Astrocyte (in vitro differentiated cells and primary cell): ENCODE measurements around the gene SPTAN1. TPM values are rescaled to one million over a fixed set of nuclear protein-coding genes. Genes with fewer than 3 reads are reported as not detected.
A peak's percentile ranks its signal among the peaks of the same experiment; 100 is the strongest.

Experiments
- DNase-seq: peaks from one replicate; pipeline ENCODE4 v3.0.0-alpha.2; 2010; ENCODE audit warnings: low read depth
- FAIRE-seq: peaks from 2 replicates; lab custom pipeline; 2011; peaks lifted over from hg19 to GRCh38; lab: Jason Lieb, UNC
- H2AFZ ChIP-seq: 2 replicates; pipeline ENCODE4 v1.6.0; 2012; ENCODE audit warnings: low read depth, low read length, inconsistent platforms
- H3K27ac ChIP-seq: 2 replicates; pipeline ENCODE4 v1.5.1; 2011; ENCODE audit warnings: low read depth, low read length, inconsistent platforms
- H3K27me3 ChIP-seq: 2 replicates; pipeline ENCODE4 v1.6.0; 2011; ENCODE audit warnings: low read length, inconsistent platforms; ENCODE audit not compliant: insufficient read depth
- H3K36me3 ChIP-seq: 2 replicates; pipeline ENCODE4 v1.5.1; 2011; ENCODE audit warnings: low read length, inconsistent platforms; ENCODE audit not compliant: insufficient read depth
- H3K4me1 ChIP-seq: 2 replicates; pipeline ENCODE4 v1.5.1; 2011; ENCODE audit warnings: low read length, inconsistent platforms; ENCODE audit not compliant: insufficient read depth
- H3K4me2 ChIP-seq: 2 replicates; pipeline ENCODE4 v1.6.0; 2012; ENCODE audit warnings: low read length, inconsistent platforms
- H3K4me3 ChIP-seq: 2 replicates; pipeline ENCODE4 v1.5.1; 2011; ENCODE audit warnings: low read depth, mild to moderate bottlenecking, low read length, inconsistent platforms; ENCODE audit not compliant: insufficient read depth
- H3K79me2 ChIP-seq: 2 replicates; pipeline ENCODE4 v1.6.0; 2012; ENCODE audit warnings: mild to moderate bottlenecking, low read length, inconsistent platforms; ENCODE audit not compliant: insufficient read depth
- H3K9ac ChIP-seq: 2 replicates; pipeline ENCODE4 v1.6.0; 2012; ENCODE audit warnings: mild to moderate bottlenecking, low read length, inconsistent platforms
- H3K9me3 ChIP-seq: 2 replicates; pipeline ENCODE4 v1.5.1; 2012; ENCODE audit warnings: low read depth, mild to moderate bottlenecking, low read length, inconsistent platforms; ENCODE audit not compliant: insufficient read depth
- H4K20me1 ChIP-seq: 2 replicates; pipeline ENCODE4 v1.6.0; 2012; ENCODE audit warnings: low read length, inconsistent platforms; ENCODE audit not compliant: insufficient read depth
- H3K27ac Mint-ChIP-seq: one replicate; pipeline ENCODE4 v1.8.0; 2021; ENCODE audit warnings: mild to moderate bottlenecking, mixed read lengths; ENCODE audit not compliant: unreplicated experiment
- H3K27me3 Mint-ChIP-seq: one replicate; pipeline ENCODE4 v1.8.0; 2021; ENCODE audit warnings: low read depth, mixed read lengths; ENCODE audit not compliant: unreplicated experiment
- H3K36me3 Mint-ChIP-seq: one replicate; pipeline ENCODE4 v1.8.0; 2021; ENCODE audit warnings: low read depth, mixed read lengths; ENCODE audit not compliant: unreplicated experiment
- H3K4me1 Mint-ChIP-seq: one replicate; pipeline ENCODE4 v1.8.0; 2021; ENCODE audit warnings: low read depth, mixed read lengths; ENCODE audit not compliant: unreplicated experiment
- H3K4me3 Mint-ChIP-seq: one replicate; pipeline ENCODE4 v1.8.0; 2021; ENCODE audit warnings: mild to moderate bottlenecking, moderate library complexity, mixed read lengths; ENCODE audit not compliant: unreplicated experiment
- H3K9me3 Mint-ChIP-seq: one replicate; pipeline ENCODE4 v1.8.0; 2021; ENCODE audit warnings: mild to moderate bottlenecking, mixed read lengths; ENCODE audit not compliant: unreplicated experiment
- EZH2 ChIP-seq: IDR thresholded peaks from 2 replicates; pipeline ENCODE4 v1.6.1; 2012; ENCODE audit warnings: mild to moderate bottlenecking, low read length, inconsistent platforms; ENCODE audit not compliant: insufficient read depth
- total RNA-seq: library from RNA; stranded (reverse); gene quantifications from 2 replicates; pipeline ENCODE4 v1.2.1, GENCODE V29; 2021
- TF ChIP-seq, protein P1 (sequence below): IDR thresholded peaks from 2 replicates; pipeline ENCODE4 v1.5.1; 2011; ENCODE audit warnings: low read depth, mild to moderate bottlenecking, inconsistent platforms, low read length, moderate library complexity; ENCODE audit not compliant: insufficient read depth

Gene SPTAN1
- total RNA-seq, 1 donor from 2014 or later = 604 TPM

DNA sequence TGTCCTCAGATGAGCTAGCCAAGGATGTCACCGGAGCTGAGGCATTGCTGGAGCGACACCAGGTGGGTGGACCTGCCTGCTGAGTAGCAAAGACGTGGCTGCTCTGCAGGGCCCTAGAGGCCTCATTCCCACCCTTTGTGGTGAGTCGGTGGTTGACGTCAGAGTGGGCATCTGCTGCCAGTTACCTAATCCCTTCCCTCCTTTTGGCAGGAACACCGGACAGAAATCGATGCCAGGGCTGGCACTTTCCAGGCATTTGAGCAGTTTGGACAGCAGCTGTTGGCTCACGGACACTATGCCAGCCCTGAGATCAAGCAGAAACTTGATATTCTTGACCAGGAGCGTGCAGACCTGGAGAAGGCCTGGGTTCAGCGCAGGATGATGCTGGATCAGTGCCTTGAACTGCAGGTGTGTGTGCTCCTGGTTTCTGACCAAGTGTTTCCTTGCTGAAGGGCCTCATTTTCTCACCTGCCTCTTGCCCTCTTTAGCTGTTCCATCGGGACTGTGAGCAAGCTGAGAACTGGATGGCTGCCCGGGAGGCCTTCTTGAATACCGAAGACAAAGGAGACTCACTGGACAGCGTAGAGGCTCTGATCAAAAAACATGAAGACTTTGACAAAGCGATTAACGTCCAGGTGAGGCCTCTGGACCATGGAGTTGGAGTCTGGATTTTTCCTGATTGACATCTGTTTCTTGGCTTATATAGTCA is 55.4 kb downstream of the SPTAN1 start:
- peaks cover 4% of the 10 kb centered on the region for H3K79me2 ChIP-seq
- H3K4me2 ChIP-seq = no peak overlapping the region
- H3K27me3 ChIP-seq = no peaks in the 10 kb centered on the region
- H4K20me1 ChIP-seq = peaks cover 71% of the 10 kb centered on the region
- no peak overlapping the region for H3K4me3 Mint-ChIP-seq
- FAIRE-seq = no peak
- no peak overlapping the region for H2AFZ ChIP-seq
- H3K9me3 Mint-ChIP-seq = no peaks in the 10 kb centered on the region
- H3K9me3 ChIP-seq = no peaks in the 10 kb centered on the region
- no peak overlapping the region for H3K4me3 ChIP-seq
- H3K9ac ChIP-seq = no peak overlapping the region
- H3K36me3 Mint-ChIP-seq = peaks cover 24% of the 10 kb centered on the region
- peaks cover 86% of the 10 kb centered on the region for H3K36me3 ChIP-seq
- H3K4me1 ChIP-seq = no peaks in the 10 kb centered on the region
- no peaks in the 10 kb centered on the region for H3K4me1 Mint-ChIP-seq
- peak; percentile 44 for DNase-seq
- no peak overlapping the region for H3K27ac Mint-ChIP-seq
- H3K27ac ChIP-seq = peak overlapping the region; percentile 34
- no peaks in the 10 kb centered on the region for H3K27me3 Mint-ChIP-seq
- TF ChIP-seq EZH2 = no peak
- TF ChIP-seq, protein P1, sequence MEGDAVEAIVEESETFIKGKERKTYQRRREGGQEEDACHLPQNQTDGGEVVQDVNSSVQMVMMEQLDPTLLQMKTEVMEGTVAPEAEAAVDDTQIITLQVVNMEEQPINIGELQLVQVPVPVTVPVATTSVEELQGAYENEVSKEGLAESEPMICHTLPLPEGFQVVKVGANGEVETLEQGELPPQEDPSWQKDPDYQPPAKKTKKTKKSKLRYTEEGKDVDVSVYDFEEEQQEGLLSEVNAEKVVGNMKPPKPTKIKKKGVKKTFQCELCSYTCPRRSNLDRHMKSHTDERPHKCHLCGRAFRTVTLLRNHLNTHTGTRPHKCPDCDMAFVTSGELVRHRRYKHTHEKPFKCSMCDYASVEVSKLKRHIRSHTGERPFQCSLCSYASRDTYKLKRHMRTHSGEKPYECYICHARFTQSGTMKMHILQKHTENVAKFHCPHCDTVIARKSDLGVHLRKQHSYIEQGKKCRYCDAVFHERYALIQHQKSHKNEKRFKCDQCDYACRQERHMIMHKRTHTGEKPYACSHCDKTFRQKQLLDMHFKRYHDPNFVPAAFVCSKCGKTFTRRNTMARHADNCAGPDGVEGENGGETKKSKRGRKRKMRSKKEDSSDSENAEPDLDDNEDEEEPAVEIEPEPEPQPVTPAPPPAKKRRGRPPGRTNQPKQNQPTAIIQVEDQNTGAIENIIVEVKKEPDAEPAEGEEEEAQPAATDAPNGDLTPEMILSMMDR = no peak

DNA sequence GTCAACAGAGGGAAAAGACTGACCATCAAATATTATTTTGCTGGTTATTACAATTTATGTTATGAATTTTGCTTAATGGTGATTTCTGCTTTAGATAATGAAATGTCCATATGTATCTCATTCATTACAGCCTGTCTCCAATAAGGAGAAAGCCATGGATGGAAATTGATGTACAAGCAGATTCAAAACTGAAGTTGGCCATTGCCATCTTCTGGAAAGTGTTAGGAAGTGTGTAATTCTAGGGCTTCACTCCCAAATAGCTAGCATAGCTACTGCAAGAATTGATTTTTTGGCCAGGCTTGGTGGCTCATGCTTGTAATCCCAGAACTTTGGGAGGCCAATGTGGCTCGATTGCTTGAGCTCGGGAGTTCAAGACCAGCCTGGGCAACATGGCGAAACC is 58.5 kb downstream of the SPTAN1 start:
- Histone ChIP-seq H3K79me2 (peaks cover 4% of the 10 kb centered on the region), H3K36me3 (peaks cover 86% of the 10 kb centered on the region), H3K4me3 (no peak overlapping the region), H3K4me1 (no peaks in the 10 kb centered on the region), H3K27ac (no peak overlapping the region), H3K4me2 (no peak overlapping the region), H2AFZ (no peak overlapping the region), H4K20me1 (peaks cover 62% of the 10 kb centered on the region), H3K27me3 (no peaks in the 10 kb centered on the region), H3K9me3 (no peaks in the 10 kb centered on the region), H3K9ac (no peak overlapping the region)
- no peak for TF ChIP-seq EZH2
- TF ChIP-seq, protein P1 = no peak
- H3K36me3 Mint-ChIP-seq = peaks cover 31% of the 10 kb centered on the region
- no peak overlapping the region for H3K4me3 Mint-ChIP-seq
- H3K9me3 Mint-ChIP-seq = no peaks in the 10 kb centered on the region
- H3K27ac Mint-ChIP-seq = no peak overlapping the region
- peaks cover 4% of the 10 kb centered on the region for H3K4me1 Mint-ChIP-seq
- DNase-seq (no peak), FAIRE-seq (no peak)
- H3K27me3 Mint-ChIP-seq = no peaks in the 10 kb centered on the region
